ENCODE data around the gene H3-3A.

The H3-3A gene

GRCh38 chr1:226062558-226063223 is at the start of gene H3-3A:
Gene H3-3A, plus strand, starts transcription at chr1:226062716. Its CDS starts 1,636 bp downstream, at chr1:226064352.
- DNase-seq: peak; percentile 100

- no peak for DNase-seq
Observed at GRCh38 chr1:226017070-226017469, 45.4 kb upstream of the H3-3A start.

GRCh38 chr1:226019572-226019971 is 42.9 kb upstream of the H3-3A start:
- DNase-seq: no peak

GRCh38 chr1:226021401-226021800 is 41.1 kb upstream of the H3-3A start:
- no peak for DNase-seq

GRCh38 chr1:226021801-226022200 is 40.7 kb upstream of the H3-3A start:
- no peak for DNase-seq

- no peak for DNase-seq
Observed at GRCh38 chr1:226023735-226024134, 38.8 kb upstream of the H3-3A start.

- DNase-seq: no peak
Observed at GRCh38 chr1:226026833-226027232, 35.7 kb upstream of the H3-3A start.

GRCh38 chr1:226027538-226028217 is 34.8 kb upstream of the H3-3A start:
- DNase-seq: no peak

- no peak for DNase-seq
Observed at GRCh38 chr1:226029093-226029496, 33.4 kb upstream of the H3-3A start.

- no peak for DNase-seq
Observed at GRCh38 chr1:226029568-226030225, 32.8 kb upstream of the H3-3A start.

GRCh38 chr1:226033582-226033981 is 28.9 kb upstream of the H3-3A start:
- no peak for DNase-seq

- DNase-seq: no peak
Observed at GRCh38 chr1:226033991-226034390, 28.5 kb upstream of the H3-3A start.

GRCh38 chr1:226034482-226034881 is 28.0 kb upstream of the H3-3A start:
- DNase-seq: no peak

- no peak for DNase-seq
Observed at GRCh38 chr1:226035915-226036314, 26.6 kb upstream of the H3-3A start.

GRCh38 chr1:226038661-226039060 is 23.9 kb upstream of the H3-3A start:
- DNase-seq: no peak

GRCh38 chr1:226041419-226041818 is 21.1 kb upstream of the H3-3A start:
- no peak for DNase-seq

- no peak for DNase-seq
Observed at GRCh38 chr1:226044514-226045101, 17.9 kb upstream of the H3-3A start.

GRCh38 chr1:226046240-226046639 is 16.3 kb upstream of the H3-3A start:
- no peak for DNase-seq

GRCh38 chr1:226047495-226047894 is 15.0 kb upstream of the H3-3A start:
- DNase-seq: no peak

GRCh38 chr1:226048886-226049285 is 13.6 kb upstream of the H3-3A start:
- DNase-seq: no peak

- DNase-seq: no peak
Observed at GRCh38 chr1:226050133-226050532, 12.4 kb upstream of the H3-3A start.

GRCh38 chr1:226051365-226051764 is 11.2 kb upstream of the H3-3A start:
- DNase-seq: no peak

GRCh38 chr1:226052061-226052460 is 10.5 kb upstream of the H3-3A start:
- DNase-seq: no peak

Measured in CD4-positive, alpha-beta T cell treated with Interleukin-17A for 4 hours (primary cell).